Measurements from ENCODE around the gene CARM1.
"Not testable (repeated sequence)": the region's sequence is repeated elsewhere in the genome, so short reads cannot be mapped to it uniquely, and the experiment has no call there.

Gene CARM1

GRCh38 chr19:10876459-10877240 is 5.3 kb downstream of the CARM1 start:
- no peak for DNase-seq

DNA sequence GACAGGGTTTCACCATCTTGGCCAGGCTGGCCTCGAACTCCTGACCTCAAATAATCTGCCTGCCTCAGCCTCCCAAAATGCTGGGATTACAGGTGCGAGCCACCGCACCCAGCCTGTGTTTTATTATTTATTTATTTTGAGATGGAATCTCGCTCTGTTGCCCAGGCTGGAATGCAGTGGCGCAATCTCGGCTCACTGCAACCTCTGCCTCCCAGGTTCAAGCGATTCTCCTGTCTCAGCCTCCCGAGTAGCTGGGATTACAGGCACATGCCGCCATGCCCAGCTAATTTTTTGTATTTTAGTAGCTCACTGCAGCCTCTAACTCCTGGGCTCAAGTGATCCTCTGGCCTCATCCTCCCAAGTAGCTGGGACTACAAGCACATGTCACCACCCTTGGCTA is 6.3 kb downstream of the CARM1 start:
- DNase-seq, result not testable (repeated sequence)

- no peak for DNase-seq
These were observed 6.9 kb downstream of the CARM1 start for GRCh38 chr19:10878253-10878652.

DNA sequence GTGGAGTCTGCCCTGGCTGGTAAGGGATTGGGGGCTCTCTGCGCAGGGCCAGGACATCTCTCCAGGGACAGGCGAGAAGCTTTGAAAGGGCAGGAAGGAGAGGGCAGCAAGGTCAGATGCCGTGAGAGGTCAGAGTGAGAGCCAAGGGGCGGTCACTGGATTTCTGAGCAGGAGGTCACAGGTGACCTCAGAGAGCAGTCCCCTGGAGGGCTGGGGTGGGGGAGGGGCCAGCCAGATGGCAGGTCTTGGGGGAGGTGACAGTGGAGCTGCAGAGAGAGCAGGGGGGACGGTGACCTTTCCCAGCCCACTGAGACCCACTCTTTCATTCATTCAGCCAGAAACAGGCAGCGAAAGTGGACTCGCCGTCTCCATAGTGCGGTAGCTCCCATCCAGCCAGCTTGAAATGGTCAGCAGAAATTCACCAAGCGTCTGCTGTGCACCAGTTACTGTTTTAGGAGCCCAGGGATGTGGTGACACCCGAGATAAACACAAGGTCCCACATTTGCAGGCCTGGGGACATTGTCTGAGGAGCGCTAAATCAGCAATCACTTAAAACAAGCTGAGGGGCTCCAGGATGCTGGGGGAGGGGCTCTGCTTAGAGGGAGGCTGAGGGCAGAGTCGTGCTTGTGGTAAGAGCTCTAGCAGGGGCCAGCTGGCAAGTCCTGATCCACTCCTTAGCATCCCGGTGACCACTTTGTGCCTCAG is 10.2 kb downstream of the CARM1 start:
- no peak for DNase-seq

- no peak for DNase-seq
These were observed 10.7 kb downstream of the CARM1 start for GRCh38 chr19:10882108-10882457.

DNA sequence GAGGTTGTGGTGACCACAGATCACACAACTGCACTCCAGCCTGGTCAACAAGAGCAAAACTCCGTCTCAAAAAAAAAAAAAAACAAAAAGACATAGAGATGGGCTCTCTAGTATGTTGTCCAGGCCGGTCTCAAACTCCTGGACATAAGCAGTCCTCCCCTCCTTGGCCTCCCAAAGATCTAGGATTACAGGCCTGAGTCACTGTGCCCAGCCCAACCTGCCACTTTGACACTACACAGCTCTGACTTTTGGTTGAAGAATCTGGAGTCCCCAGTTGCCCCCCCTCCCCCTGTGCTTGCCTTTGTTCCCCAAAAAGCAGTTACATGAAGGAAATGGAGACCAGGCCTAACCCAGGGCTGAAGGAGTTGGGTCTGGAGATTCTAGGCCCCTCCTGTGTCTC is 12.9 kb downstream of the CARM1 start:
- DNase-seq, result no peak

DNA sequence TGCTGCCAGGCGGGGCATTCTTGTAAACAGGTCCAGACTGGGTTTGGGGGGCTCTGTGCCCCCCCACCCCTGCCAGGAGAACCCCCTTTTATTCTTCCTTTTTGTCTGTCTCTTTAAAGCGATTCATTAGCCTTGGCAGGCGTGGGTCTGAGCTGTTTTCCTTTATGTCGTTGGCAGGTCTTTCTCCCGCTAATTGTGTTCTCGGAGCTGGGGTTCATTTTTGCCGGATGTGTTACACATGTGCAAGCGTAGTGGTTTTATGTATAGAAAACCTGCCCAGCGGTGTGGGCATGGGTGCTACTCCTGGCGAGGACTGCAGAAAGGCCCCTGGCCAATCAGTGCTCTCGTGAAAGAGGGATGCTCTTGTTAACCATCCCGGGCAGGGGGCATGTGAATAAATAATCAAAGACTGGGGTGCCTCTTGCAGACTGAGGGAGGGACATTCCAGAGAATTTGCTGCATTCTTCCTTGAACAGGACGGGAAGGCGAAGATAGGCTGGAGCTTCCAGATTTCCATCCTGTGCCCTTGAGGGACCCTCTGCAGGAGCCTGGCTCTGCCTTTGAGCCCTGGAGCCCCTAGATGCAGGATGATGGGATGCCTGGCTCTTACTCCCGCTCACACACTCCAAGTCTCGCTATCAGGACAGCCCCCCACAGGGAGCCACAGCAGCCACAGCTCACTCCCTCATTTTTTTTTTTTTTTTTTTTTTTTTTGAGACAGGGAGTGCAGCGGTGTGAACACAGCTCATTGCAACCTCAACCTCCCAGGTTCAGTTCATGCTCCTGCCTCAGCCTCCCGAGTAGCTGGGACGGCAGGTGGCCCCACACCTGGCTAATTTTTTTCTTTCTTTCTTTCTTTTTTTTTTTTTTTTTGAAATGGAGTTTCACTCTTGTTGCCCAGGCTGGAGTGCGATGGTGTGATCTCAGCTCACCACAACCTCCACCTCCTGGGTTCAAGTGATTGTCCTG is 14.1 kb downstream of the CARM1 start:
- DNase-seq, result no peak

DNA sequence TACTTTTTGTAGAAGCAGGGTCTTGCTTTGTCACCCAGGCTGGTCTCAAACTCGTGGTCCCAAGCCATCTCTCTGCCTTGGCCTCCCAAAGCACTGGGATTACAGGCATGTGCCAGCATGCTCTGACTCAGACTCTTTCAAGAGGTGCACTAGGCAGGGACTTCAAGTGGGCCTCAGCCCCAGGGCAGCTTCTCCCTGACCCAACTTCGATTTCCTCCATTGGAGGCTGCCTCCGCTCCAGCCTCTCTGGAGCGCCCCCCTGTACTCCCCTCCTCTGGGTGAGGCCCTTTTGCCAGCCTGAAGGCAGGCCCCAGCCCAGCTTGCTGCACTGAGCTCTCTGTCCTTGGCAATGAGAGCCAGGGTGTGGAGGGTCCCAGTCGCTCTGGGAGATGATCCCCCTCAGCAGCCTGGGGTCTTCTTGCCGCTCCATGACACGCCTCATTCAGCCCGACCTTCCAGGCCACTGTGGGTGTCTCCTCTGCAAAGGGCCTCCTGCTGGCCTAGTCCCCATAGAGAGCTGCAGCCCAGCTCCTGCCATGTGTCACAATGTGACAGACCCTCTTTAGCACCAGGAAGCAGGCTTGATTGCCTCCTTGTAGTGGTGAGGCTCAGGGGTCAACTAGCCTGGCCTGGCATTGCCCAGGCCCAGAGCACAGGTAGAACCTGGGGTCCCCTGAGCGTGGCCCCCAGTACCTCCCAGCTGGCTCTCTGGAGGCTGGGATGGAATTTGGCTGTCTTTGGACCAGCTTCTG is 16.4 kb downstream of the CARM1 start:
- DNase-seq, result no peak

GRCh38 chr19:10888421-10888866 is 17.1 kb downstream of the CARM1 start:
- no peak for DNase-seq

- DNase-seq, result no peak
These were observed 18.5 kb downstream of the CARM1 start for GRCh38 chr19:10889880-10890279.

DNA sequence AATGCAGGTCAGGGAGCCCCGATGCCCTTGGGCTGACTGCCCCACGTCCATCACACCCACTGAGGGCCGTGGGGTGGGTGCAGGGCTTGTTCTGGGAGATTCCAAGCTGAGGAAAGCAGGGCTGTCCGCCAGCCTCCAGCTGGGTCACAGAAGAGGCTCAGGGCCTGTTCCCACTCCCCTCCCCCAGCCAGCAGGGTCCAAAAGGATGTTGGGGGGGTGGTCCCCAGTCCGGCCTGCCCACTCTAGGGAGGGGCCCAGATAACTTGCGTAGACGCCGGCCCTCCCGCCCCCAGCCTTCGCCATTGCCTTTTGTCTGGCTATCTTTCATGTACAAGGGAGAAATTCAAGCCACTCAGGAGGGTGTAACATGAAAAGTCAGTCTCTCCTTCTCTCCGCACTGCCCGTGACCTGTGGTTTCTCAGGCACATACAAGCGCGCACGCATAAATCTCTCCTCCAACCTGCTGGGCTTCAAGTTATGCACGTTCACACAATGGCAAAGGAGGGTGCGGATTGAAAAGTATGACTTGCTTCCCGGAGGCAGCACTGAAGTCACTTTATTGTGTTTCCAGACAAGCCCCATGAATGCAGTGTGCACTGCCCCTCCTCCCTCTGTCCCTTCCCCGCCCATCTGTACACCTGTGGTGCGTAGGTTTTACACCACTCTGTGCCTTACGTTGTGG is 20.2 kb downstream of the CARM1 start:
- DNase-seq, result no peak

DNA sequence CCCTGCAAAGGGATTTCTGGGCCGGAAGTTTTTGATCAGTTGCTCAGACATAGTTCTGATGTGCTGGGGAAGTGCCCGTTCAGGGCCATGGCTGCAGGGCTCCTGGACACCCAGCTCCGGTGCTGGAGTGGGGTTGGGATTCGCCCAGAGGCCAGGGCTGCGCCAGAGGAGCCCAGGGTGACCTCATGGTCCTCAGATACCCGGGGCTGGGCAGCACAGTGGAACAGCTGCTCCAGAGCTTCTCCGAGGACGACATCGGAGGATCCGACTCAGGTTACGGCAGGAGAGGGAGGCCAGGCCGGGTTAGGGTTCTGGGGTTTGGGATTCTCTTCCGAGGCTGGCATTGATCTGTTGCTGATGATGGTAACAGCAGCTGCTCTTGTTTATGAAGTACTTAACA is 20.9 kb downstream of the CARM1 start:
- DNase-seq, result no peak

- DNase-seq, result no peak
These were observed 23.5 kb downstream of the CARM1 start for GRCh38 chr19:10894911-10895213.

DNA sequence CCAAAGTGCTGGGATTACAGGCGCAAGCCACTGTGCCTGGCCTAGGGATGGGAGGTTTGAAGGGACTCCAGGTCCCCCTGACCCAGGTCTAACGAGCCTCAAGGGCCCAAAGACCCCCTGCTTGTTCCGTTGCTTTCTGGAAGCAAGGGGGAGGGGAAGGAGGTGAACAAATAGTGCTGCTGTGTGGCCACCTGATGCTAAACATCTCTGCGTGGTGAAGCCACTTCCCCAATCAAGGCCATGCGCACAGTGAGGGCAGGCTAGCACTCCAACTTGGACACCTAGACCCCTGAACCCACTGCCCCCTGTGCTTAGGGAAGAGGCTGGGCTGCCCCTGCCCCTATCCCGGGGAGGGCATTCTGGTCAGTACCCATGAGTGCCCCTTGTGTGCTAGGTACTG is 24.0 kb downstream of the CARM1 start:
- DNase-seq, result no peak

DNA sequence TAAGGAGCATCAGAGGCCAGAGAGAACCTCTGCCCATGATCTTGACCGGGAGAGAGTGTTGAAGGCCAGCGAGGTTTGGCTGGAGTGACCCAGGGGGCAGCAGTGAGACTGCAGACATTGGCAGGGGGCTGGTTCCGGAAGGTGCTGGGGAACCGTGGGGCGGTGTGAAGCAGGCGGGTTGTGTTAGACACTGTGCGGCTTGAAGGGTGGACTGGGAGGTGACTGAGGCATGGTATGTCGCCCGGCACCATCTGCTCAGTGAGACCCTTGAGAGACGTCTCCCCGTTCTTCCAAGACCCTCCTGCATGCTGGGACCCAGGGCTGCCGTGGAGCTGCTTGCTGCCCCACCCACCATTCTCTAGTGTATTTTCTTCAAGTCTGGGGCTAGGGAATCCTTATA is 24.6 kb downstream of the CARM1 start:
- DNase-seq, result no peak

DNA sequence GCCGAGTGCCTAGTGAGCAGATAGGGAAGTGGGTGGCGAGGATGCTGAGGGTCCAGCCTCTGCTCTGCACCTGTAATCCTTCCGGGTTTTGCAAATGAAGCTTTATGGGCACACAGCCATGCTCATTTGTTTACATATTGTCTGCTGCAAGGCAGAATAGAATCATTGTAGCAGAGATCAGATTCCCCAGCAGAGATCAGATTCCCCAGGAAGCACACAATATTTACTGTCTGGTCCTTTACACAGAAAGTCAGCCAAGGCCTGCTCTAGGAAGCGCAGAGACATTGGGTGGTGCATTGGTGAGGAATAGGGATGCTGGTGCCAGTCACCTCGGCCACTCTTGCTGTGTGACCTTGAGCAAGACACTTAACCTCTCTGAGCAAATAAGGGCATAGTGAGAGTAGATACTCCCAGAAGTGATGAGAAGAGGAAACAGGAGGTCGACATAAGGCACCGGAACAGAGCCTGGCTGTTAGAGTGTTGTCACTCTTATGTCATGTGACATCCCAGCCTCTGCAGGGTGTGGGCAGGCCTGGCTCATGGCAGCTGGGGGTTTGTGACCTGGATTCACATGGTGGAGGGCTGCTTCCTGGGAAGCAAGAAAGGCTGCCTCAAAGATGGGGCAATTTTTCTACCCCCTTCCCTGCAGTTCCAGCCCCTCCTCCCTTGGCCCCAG is 25.6 kb downstream of the CARM1 start:
- no peak for DNase-seq

DNA sequence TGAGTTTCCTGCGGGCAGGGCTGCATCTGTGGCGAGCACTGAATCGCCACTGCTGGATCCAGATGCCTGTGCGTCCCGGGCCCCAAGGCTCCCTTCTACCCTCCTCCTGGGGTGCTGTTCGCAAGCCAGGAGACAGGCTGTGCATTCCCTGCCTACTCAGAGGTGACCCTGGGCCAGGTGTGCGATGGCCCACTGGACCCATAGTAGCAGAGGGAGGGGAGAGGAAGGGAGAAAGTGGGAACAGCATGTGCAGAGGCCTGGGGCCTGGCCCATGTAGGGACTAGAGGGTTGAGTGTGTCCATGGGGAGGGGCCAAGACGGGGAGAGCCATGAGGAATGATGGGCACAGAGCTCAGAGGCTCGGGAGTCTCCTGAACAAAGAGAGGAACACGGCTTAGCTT is 27.3 kb downstream of the CARM1 start:
- no peak for DNase-seq

- no peak for DNase-seq
These were observed 27.8 kb downstream of the CARM1 start for GRCh38 chr19:10899151-10899653.

GRCh38 chr19:10907925-10908324 is 36.6 kb downstream of the CARM1 start:
- no peak for DNase-seq

DNA sequence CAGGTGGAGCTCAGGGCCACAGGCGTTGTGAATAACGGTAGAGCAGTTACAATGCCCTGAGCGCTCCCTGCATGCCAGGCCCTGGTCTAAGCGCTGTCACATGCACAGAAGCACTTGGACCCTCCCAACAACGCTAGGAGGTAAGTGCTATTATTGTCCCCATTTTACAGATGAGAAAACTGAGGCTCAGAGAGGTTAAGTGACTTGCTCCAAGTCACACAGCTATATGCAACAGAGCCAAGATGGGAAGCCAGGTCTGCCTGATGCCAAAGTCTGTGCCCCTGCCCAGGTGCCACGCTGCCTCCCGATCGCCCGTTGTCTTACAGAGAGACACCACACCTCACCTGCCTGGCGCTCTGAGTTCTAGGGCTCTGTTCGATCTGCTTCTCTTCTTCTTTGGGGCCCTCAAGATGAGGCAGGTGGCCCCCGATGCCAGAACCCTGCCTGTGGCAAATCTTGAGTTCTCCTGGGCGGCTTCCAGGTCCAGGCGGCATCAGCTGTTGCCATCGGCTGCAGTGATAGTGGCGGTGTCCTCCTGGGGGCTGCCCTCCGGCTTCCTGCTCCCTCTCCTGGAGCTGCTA is 37.1 kb downstream of the CARM1 start:
- no peak for DNase-seq

Measured in NCI-H1930 (cell line).